Activated CD8-positive, alpha-beta memory T cell treated with anti-CD3 and anti-CD28 coated beads, Interleukin-2, amount 50 U/mL, for 48 hours (primary cell): ENCODE measurements around the gene ADAM11.
"Not testable (repeated sequence)": the region's sequence is repeated elsewhere in the genome, so short reads cannot be mapped to it uniquely, and the experiment has no call there.

Source experiments
- DNase-seq: peaks from one replicate; pipeline ENCODE4 v3.0.0-alpha.2; 2020

Gene ADAM11

DNA sequence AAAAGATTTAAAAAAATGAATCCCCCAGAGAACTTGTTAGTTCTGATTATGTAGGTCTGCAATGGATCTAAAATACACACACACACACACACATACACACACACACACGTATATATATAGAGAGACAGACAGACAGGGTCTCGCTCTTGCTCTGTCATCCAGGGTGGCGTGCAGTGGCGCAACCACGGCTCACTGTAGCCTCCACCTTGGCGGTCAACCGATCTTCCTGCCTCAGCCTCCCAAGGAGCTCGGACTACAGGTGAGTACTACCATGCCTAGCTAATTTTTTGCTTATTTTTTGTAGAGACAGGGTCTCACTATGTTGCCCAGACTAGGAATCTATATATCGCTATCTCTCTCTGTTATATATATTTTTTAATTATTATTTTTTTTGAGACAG is 37.9 kb downstream of the ADAM11 start:
- DNase-seq: no peak

DNA sequence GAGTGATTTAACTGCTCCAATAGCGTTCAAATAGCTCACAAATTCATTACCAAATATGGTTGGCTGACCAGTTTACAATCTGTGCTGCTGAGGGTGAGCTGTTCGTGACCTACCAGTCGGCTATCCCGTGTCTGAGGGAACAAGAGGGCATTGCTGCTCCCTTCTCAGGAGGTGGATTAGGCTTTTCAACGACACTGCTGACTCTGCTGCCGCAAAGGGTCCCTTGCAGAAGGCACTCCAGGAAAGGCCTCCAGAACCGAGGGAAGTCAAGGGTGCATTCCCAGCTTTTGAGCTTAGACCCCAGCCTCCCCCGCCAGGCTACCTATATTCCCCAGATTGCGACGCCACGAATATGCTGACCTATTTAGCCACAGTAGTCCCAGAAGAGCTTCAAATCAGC is 39.0 kb downstream of the ADAM11 start:
- no peak for DNase-seq

DNA sequence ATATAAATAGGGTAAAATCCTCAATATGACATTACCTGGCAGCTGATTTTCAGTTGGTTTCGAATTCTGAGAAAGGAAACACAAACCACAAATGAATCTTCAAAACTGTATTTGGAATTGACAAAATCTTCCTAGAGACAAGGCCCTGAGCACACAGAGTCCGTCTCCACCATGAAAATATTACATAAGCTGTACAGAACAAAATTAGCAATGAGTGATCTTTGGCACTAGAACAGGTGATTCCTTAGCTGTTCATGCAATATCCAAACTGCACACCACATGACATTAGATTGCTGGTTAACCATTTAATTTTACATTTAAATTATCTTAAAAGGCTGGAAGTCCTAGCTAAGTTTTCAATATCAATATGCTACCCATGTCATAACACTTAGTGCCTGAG is 39.6 kb downstream of the ADAM11 start:
- no peak for DNase-seq

GRCh38 chr17:44801880-44802279 is 43.1 kb downstream of the ADAM11 start:
- no peak for DNase-seq

DNA sequence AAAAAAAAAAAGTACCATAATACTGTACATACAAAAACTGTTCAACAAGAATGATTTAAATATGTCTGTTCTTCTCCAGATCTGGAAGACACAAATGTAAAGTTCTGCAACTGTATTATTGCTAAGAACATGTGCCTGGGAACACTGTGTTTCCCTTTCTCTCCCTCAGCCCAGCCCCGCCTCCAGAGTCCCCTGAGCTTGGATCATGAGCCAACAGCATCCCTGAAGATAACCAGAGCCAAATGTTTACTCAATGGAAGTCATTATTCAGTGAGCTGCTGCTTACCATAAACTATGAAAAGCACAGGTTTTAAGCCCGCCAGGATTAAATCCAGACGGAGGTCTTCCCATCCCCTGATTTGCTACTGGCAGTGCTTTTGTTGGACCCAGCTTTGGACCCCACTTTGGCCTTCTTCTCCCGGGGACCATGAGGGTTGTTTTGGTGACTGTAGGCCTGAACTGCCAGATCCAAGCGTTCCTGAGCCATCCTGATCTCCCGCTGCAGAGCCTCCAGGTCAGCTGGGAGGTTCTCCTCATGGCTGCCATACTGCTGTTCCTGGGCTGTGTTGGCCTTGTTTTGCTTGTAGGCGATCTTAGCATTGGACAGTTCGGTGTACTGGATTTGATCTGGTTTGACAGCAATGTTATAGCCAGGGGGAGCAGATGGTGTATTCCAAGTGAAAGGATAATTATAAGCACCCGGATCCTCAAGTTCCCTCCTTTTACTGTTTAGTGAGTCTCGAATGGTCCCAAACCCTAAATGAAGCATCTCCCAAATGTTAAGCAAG is 45.7 kb downstream of the ADAM11 start:
- no peak for DNase-seq

DNA sequence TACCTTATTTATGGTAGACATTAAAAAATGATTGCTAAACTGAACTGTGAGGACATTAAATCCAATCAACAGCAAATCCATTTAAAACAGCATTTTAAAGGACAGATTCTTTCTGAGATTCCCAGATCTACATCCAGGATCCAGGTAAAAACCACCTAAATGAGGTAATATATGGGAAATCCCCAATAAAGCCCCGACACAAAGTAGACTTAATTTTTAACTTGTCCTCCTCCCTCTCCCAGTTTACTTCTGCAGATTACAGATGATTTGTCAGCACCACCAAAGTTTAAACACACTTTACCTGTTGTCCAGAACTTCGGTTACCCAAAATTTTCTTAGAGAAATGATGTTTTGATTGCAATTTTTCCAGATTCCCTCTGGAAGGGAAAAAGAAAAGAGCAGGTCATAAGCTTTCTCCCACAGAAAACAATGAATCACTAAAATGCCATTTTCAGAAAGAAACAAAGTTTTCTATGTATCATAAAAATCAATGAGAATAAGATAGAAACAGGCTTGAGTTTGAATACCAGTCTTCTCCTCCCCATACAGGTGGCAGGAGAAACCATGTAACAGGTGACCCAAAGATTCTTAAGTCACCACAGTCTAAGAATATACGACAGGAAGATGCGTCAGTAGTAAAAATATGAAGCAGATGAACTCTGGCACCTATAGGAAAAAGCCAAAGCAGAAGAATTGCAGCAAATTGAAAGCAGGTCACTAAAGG is 48.5 kb downstream of the ADAM11 start:
- DNase-seq: no peak

DNA sequence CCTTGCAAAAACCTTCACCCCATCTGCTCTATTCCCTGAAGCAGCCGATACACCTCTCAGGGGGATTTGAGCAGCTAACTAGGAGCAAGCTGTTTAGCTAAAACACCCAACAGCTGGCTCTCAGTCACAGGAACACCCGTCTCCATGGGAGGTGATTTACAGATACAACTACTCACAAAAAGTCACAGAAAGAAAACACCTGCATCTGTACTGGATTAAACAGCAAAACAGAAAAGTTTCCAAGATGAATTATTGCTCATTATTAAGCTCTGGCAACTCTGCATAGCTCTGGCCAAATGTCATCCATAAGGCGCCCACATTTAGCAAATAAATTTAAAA is 49.0 kb downstream of the ADAM11 start:
- DNase-seq: no peak

DNA sequence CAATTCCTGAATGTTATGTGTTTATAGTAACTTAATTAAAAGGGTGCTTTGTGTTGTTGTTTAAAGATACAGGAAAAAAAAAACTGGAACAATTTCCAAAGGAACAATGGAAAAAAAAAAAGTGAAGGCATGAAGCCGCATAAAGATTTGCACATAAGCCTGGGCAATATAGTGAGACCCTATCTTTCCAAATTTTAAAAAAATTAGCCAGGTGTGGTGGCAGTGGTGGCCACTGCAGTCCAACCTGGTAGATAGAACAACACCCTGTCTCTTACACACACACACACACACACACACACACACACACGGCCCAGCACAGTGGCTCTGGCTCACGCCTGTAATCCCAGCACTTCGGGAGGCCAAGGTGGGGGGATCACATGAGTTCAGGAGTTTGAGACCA is 49.4 kb downstream of the ADAM11 start:
- no peak for DNase-seq

DNA sequence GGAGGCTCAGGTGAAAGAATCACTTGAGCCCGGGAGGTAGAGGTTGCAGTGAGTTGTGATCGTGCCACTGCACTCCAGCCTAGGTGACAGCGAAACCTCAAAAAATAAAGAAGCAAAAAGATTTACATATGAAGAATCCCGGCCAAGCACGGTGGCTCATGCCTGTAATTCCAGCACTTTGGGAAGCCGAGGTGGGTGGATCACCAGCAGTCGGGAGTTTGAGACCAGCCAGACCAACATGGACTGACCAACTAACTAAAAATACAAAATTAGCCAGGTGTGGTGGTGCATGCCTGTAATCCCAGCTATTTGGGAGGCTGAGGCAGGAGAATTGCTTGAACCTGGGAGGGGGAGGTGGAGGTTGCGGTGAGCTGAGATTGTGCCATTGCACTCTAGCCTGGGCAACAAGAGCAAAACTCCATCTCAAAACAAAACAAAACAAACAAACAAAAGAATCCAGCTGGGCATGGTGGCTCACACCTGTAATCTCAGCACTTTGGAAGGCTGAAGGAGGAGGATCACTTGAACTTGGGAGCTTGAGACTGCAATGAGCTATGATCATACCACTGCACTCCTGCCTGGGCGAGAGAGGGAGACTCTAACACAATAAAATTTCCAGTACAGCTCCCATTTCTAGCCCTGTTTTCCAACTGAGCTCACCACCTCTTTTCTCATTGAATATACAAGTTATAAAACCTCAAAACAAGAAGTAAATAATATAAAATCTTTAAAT is 50.0 kb downstream of the ADAM11 start:
- DNase-seq: not testable (repeated sequence)

- no peak for DNase-seq
These were observed 53.5 kb downstream of the ADAM11 start for GRCh38 chr17:44812263-44812662.

- not testable (repeated sequence) for DNase-seq
These were observed 59.7 kb downstream of the ADAM11 start for GRCh38 chr17:44818508-44818907.

GRCh38 chr17:44820631-44821212 is 61.9 kb downstream of the ADAM11 start:
- DNase-seq: no peak

GRCh38 chr17:44825236-44825635 is 66.4 kb downstream of the ADAM11 start:
- not testable (repeated sequence) for DNase-seq

GRCh38 chr17:44826123-44826790 is 67.5 kb downstream of the ADAM11 start:
- no peak for DNase-seq

DNA sequence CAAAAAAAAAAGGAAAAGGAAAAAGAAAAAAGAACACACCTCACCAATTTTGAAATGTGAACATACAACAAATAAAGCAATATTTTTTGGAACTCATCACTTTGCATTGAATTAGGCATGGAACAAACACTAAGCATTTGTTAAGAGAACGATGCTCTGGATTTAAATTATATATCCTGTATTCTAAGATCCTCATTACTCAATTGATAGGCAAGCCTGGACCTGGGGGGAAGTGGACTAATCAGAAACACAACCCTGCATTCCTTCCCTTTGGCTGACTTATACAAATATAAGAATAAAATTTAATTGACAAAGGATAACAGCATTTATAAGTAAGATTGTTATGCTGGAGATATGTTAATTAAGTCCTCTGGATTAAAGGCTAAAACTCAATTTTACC is 69.1 kb downstream of the ADAM11 start:
- DNase-seq: no peak

DNA sequence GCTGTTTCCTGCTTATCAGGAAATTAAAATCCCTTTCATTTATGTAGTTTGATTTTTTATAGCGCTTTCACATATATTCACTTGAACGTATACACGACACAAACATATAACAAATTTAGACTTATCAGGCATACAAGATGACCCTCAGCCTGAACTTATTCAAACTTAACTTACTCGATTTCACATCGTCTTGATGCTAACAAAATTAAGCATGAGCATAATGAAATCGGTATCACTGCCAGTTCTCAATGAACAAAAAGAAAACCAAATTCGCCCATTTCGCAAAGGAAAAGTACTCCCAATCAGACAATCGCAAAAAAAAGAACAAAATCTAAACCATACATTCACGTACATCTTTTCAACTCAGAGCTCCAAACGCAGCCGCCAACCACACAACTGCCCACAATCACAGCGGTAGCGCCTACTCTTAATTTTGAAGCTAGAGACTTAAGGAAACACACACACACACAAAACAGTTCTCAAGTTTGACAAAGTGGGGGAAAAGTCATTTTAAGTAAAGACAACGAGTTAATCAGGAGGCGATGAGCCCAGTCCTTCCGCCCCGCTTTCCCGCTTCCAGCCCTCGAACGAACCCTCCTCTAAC is 70.2 kb downstream of the ADAM11 start:
- DNase-seq: no peak

GRCh38 chr17:44829523-44830358 is 71.0 kb downstream of the ADAM11 start, which contains the start of gene GJC1:
GJC1 (minus strand) TSS chr17:44830287; CDS start chr17:44805817, 24,470 bp downstream.
- DNase-seq: peak; percentile 70

- DNase-seq: peak; percentile 65
These were observed 71.8 kb downstream of the ADAM11 start for GRCh38 chr17:44830359-44831288.

DNA sequence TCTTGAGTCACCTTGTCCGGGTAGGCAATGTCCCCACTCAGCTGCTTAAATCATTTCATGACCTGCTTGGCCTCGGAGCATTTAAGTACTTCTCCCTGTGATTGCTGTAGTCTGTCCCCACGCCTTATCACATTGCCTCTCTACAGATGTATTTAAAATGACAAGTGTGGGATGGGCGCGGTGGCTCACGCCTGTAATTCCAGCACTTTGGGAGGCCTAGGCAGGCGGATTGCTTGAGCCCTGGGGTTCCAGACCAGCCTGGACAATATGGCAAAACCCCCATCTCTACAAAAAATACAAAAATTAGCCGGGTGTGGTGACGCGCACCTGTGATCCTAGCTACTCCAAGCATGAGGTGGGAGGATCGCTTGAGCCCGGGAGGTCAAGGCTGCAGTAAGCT is 72.6 kb downstream of the ADAM11 start:
- DNase-seq: no peak
